Stimulated activated CD8-positive, alpha-beta memory T cell treated with anti-CD3 and anti-CD28 coated beads, Interleukin-12 subunit alpha, Interleukin-12 subunit beta, amount 100 ng/mL, for 4 hours (primary cell): ENCODE measurements around the gene BRIP1.

ENCODE experiments used
- DNase-seq: peaks from one replicate; pipeline ENCODE4 v3.0.0-alpha.2; 2020; ENCODE audit warnings: low read depth

Gene BRIP1

GRCh38 chr17:61757168-61757567 is 106.2 kb downstream of the BRIP1 start:
- no peak for DNase-seq

GRCh38 chr17:61756561-61756960 is 106.8 kb downstream of the BRIP1 start:
- no peak for DNase-seq

DNA sequence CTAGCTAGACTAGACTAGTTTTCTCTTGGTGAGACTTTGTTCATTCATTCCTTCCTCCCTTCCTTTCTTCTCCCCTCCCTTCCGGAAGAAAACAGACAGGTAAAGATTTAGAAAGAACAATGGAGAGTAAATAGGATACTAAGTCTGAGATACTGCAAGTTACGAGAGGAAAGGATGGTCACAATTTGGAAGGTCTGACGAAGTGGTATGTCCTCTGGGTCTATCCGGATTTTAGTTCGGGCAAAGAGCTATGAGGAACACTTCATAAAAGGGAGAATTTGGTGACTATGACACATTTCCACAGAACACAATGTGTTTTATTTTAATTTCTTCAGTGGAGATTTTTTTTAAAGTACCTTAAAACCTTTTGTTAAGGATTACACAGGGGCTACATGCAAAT is 107.7 kb downstream of the BRIP1 start:
- no peak for DNase-seq

DNA sequence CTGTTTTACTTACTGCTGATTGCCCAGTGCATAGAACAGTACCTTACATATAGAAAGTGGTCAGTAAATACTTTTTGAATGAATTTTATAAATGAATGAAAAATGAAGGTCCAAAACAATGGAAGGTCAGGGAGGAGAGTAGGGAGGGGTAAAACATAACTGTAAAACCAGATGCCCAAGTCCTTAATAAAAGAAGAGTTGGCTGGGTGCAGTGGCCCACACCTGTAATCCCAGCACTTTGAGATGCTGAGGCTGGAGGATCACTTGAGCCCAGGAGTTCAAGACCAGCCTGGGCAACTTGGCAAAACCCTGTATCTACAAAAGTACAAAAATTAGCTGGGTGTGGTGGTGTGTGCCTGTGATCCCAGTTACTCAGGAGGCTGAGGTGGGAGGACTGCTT is 108.2 kb downstream of the BRIP1 start:
- DNase-seq: no peak

- no peak for DNase-seq
Measured at GRCh38 chr17:61754124-61754523, 109.2 kb downstream of the BRIP1 start.

DNA sequence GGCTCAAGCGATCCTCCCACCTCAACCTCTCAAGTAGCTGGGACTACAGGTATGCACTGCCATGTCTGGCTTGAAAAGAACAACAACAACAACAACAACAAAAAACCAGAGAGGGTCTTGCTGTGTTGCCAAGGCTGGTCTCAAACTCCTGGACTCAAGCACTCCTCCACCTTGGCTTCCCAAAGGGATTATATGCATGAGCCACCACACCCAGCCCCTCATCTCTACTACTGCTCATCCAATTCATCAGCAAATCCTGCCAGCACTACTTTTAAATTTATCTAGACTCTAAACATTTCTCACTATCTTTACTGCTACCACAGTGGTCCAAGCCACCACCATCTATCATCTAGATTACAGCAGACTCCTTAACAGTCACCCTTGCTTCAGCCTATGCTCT is 109.6 kb downstream of the BRIP1 start:
- no peak for DNase-seq

GRCh38 chr17:61750656-61751055 is 112.7 kb downstream of the BRIP1 start:
- no peak for DNase-seq

- no peak for DNase-seq
Measured at GRCh38 chr17:61749823-61750404, 113.4 kb downstream of the BRIP1 start.

- no peak for DNase-seq
Measured at GRCh38 chr17:61746248-61746985, 116.9 kb downstream of the BRIP1 start.

GRCh38 chr17:61744804-61745203 is 118.5 kb downstream of the BRIP1 start:
- no peak for DNase-seq

DNA sequence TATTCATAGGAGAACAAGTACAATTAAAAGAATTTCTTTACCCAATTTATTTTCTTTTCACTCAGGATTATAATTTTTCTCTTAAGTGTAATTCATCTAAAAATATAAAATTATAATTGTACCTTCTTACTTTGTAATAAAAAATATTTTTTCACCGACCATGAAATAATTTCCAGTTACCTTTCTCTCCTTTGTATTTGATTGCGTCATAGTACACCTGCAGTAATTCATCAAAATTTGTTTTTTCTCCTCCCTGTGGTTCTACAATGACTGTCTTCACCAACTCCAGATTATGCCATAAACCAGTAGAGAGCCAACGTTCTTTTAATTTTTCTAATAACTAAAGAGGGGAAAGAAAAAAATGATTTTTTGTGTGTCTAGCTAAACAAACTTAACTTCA is 119.1 kb downstream of the BRIP1 start:
- DNase-seq: no peak

DNA sequence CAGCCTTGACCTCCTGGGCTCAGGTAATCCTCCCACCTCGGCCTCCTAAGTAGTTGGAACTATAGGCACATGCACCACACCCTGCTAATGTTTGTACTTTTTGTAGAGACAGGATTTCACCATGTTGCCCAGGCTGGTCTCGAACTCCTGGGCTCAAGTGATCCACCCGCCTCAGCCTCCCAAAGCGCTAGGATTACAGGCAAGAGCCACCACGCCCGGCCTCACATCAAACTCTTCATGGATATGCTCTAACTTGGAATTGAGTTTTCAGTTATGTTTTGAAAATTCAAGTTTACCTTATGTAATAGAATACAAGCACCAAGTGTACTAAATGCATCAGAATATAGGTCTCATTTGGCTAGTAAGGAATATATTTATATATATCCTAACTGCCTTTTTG is 119.6 kb downstream of the BRIP1 start:
- no peak for DNase-seq

DNA sequence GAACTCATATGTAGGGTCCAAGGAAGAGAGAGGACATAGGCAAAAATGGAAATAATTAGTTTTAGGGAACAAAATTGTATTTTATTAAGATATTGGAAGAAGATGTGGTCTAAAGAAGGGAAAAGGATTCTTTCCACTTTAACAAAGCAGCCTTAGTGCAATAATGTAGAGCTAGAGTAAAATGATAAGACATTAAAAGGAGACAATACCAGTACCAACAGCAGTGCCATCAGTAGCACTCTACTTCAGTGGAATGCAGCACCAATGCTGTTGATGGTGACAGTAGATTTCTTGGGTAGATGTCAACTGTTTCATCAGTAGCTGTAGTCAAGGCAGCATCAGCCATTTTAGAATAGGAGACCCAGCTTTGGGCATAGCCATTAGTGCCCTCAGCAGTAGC is 124.3 kb downstream of the BRIP1 start:
- no peak for DNase-seq

- DNase-seq: no peak
Measured at GRCh38 chr17:61738249-61738648, 125.1 kb downstream of the BRIP1 start.

GRCh38 chr17:61737820-61738219 is 125.5 kb downstream of the BRIP1 start:
- DNase-seq: no peak

- no peak for DNase-seq
Measured at GRCh38 chr17:61736438-61736837, 126.9 kb downstream of the BRIP1 start.

DNA sequence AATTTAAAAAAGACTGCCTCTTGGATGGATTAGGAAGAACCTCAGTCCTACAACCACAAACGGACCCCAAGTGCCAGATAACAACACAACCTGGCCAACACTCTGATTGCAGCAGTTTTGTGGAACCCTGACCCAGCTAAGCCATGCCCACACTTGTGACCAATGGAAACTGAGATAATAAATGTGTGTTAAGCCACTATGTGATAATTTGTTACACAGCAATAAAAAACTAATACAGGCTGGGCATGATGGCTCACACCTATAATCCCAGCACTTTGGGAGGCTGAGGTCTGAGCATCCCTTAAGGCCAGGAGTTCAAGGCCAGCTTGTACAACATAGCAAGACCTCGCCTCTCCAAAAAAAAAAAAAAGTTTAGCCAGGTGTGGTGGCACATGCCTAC is 127.5 kb downstream of the BRIP1 start:
- no peak for DNase-seq

DNA sequence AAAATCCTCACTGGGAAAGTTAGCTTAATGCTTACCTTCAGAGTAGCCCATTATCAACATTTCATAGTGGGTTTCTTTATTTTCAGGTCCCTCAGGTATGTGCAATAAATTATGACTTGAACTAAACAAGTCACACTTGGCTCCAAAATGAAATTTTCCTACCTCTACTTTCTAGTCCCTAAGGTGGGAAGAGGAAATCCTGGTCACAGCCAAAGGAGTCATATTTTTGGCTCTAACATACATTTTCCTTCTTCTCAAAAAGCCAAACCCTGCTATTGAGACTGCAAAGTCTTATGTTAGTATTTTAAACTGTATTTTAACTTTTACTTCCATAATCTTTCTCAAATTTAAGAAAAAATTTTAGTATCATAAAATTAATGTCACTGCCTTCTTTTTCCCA is 128.9 kb downstream of the BRIP1 start:
- no peak for DNase-seq

- DNase-seq: no peak
Measured at GRCh38 chr17:61734012-61734411, 129.3 kb downstream of the BRIP1 start.

DNA sequence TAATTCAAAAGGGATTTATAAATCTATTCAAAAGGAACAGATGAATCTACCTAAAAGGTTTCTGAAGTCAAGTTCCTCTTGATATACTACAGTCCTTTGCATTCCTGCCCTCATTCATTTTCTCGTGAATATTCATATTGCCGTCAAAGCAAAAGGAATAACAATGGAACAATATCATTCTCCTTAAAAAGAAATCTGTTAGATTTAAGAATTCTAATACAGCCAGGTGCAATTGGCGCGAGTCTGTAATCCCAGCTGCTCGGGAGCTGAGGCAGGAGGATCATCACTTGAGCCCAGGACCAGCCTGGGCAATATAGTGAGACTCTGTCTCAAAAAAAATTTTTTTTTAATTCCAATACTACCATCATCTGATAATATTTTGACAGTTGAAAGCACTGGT is 130.3 kb downstream of the BRIP1 start:
- no peak for DNase-seq

GRCh38 chr17:61732169-61732568 is 131.2 kb downstream of the BRIP1 start:
- DNase-seq: no peak

GRCh38 chr17:61731330-61731729 is 132.0 kb downstream of the BRIP1 start:
- DNase-seq: no peak

DNA sequence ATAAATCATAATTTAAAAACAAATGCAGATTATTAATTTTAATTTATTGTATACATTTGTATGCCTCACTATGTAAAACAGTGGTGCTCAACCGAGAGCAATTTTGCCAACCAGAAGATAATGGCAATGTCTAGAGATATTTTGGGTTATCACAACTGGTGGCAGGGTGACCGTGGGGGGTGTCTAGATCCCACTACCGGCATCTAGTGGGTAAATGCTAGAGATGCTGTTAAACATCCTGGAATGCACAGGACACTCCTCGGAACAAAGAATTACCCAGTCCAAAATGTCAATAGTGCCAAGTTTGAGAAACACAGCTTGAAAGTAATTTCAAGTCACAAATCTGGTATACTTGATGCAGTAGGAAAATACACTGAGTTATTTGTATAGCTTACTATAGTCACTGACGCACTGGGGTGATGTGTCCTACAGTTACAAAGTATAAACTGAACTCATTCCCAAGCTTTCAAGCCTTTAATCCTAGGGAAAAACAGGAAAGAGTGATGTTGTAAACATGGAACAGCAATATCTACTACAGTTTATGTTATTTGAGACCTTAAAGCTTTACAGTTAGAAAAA is 133.5 kb downstream of the BRIP1 start:
- no peak for DNase-seq
